ENCODE measurements around the gene HSPA1A. TPM values are rescaled to one million over a fixed set of nuclear protein-coding genes. Genes with fewer than 3 reads are reported as not detected.
"Not testable (repeated sequence)": the region's sequence is repeated elsewhere in the genome, so short reads cannot be mapped to it uniquely, and the experiment has no call there.

Gene HSPA1A
- total RNA-seq, 1 experiment from 2014 or later, result 20.3 TPM

DNA sequence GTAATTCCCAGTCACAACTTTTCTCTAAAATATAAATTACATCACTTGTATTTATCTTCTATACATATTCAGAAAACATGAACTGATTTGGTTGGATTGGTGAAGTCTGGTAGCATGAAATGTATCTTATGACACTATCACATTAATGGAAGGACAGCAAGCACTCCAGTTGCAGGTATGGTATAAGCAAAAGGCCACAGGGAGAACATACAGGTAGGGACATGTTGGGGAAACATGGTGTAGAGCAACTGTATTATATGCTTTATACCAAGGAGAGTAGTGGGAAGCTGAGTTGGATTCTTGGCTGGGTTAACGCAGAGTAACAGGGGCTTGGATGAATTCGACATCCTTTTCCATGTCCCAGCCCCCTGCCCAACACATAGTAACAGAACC lies 18.4 kb upstream of the HSPA1A start:
- Mint-ChIP-seq H3K27ac (ENCODE audit: low read depth, unreplicated experiment) (no peak overlapping the region), H3K9me3 (ENCODE audit: unreplicated experiment) (no peaks in the 10 kb centered on the region), H3K27me3 (ENCODE audit: insufficient read depth, unreplicated experiment) (no peaks in the 10 kb centered on the region), H3K4me3 (ENCODE audit: unreplicated experiment) (no peak overlapping the region), H3K36me3 (ENCODE audit: insufficient read depth, unreplicated experiment) (peaks cover 57% of the 10 kb centered on the region), H3K4me1 (ENCODE audit: insufficient read depth, unreplicated experiment) (peaks cover 16% of the 10 kb centered on the region)
- TF ChIP-seq, protein P1, sequence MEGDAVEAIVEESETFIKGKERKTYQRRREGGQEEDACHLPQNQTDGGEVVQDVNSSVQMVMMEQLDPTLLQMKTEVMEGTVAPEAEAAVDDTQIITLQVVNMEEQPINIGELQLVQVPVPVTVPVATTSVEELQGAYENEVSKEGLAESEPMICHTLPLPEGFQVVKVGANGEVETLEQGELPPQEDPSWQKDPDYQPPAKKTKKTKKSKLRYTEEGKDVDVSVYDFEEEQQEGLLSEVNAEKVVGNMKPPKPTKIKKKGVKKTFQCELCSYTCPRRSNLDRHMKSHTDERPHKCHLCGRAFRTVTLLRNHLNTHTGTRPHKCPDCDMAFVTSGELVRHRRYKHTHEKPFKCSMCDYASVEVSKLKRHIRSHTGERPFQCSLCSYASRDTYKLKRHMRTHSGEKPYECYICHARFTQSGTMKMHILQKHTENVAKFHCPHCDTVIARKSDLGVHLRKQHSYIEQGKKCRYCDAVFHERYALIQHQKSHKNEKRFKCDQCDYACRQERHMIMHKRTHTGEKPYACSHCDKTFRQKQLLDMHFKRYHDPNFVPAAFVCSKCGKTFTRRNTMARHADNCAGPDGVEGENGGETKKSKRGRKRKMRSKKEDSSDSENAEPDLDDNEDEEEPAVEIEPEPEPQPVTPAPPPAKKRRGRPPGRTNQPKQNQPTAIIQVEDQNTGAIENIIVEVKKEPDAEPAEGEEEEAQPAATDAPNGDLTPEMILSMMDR (IDR thresholded peaks at IDR 0.05; ENCODE audit: unreplicated experiment), result no peak
- POLR2A ChIA-PET, result interaction anchor here (1.6 to 3.2 kb wide), 11 partner anchors 9 to 94 kb away, joined by 4 to 79 read pairs (median 19); partner anchors contain the start of genes ABHD16A, DDAH2, HSPA1A and HSPA1B
- intact Hi-C loops (cut with micrococcal nuclease), result loop anchor here (2.0 kb wide), 1 partner anchor 18 kb away; the partner anchor contains the start of genes HSPA1A and HSPA1L
- CTCF ChIA-PET, result interaction anchor here (1.3 to 2.8 kb wide), 3 partner anchors 9 to 67 kb away, joined by 3 to 22 read pairs (median 6); partner anchors contain the start of genes DDAH2 and LSM2
- no peak for DNase-seq (ENCODE audit: unreplicated experiment)
- no TSS peak for BruUV-seq (replicated peaks)

- intact Hi-C loops (cut with micrococcal nuclease), result loop anchor here (2.0 kb wide), 1 partner anchor 17 kb away; the partner anchor contains the start of genes HSPA1A and HSPA1L
These were observed 17.8 kb upstream of the HSPA1A start for GRCh38 chr6:31797588-31797987.

DNA sequence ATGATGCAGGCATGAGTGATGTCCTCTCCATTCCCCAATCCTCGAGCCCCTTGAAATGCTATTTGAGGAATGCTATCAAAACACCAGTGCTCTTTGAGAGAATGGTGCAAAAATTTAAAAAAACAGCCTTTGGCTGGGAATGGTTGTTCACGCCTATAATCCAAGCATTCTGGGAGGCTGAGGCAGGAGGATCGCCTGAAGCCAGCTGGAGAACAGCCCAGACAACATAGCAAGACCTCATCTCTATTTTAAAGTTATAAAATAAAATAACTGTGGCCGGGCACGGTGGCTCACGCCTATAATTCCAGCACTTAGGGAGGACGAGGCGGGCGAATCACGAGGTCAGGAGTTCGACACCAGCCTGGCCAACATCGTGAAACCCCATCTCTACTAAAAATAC lies 15.6 kb upstream of the HSPA1A start:
- Mint-ChIP-seq H3K4me3 (ENCODE audit: unreplicated experiment) (no peak overlapping the region), H3K27ac (ENCODE audit: low read depth, unreplicated experiment) (no peak overlapping the region), H3K4me1 (ENCODE audit: insufficient read depth, unreplicated experiment) (no peaks in the 10 kb centered on the region), H3K9me3 (ENCODE audit: unreplicated experiment) (no peaks in the 10 kb centered on the region), H3K36me3 (ENCODE audit: insufficient read depth, unreplicated experiment) (peaks cover 57% of the 10 kb centered on the region), H3K27me3 (ENCODE audit: insufficient read depth, unreplicated experiment) (no peaks in the 10 kb centered on the region)
- ChIA-PET POLR2A (interaction anchor here (0.9 to 2.7 kb wide), 5 partner anchors 16 to 27 kb away, joined by 3 to 15 read pairs (median 6); partner anchors contain the start of genes HSPA1A, HSPA1B and HSPA1L), CTCF (interaction anchor here (0.6 kb wide), 2 partner anchors 244 to 303 kb away, joined by 3 read pairs; no protein-coding TSS in a partner anchor)
- no TSS peak for BruUV-seq (replicated peaks)
- intact Hi-C loops (cut with micrococcal nuclease), result no loop called here
- TF ChIP-seq, protein P1 (IDR thresholded peaks at IDR 0.05; ENCODE audit: unreplicated experiment), result no peak
- DNase-seq (ENCODE audit: unreplicated experiment), result no peak

More at GRCh38 chr6:31797588-31797987, 17.8 kb upstream of the HSPA1A start:
- Mint-ChIP-seq H3K4me1 (ENCODE audit: insufficient read depth, unreplicated experiment) (peaks cover 10% of the 10 kb centered on the region), H3K36me3 (ENCODE audit: insufficient read depth, unreplicated experiment) (peaks cover 56% of the 10 kb centered on the region), H3K27ac (ENCODE audit: low read depth, unreplicated experiment) (no peak overlapping the region), H3K9me3 (ENCODE audit: unreplicated experiment) (no peaks in the 10 kb centered on the region), H3K4me3 (ENCODE audit: unreplicated experiment) (no peak overlapping the region), H3K27me3 (ENCODE audit: insufficient read depth, unreplicated experiment) (no peaks in the 10 kb centered on the region)
- CTCF ChIA-PET, result interaction anchor here (2.2 to 2.8 kb wide), 2 partner anchors 9 to 16 kb away, joined by 6 to 22 read pairs; partner anchors contain the start of gene LSM2
- no peak for DNase-seq (ENCODE audit: unreplicated experiment)
- POLR2A ChIA-PET, result interaction anchor here (1.6 to 2.7 kb wide), 2 partner anchors 9 to 29 kb away, joined by 7 to 15 read pairs; partner anchors contain the start of genes HSPA1B and LSM2
- no TSS peak for BruUV-seq (replicated peaks)
- TF ChIP-seq, protein P1 (IDR thresholded peaks at IDR 0.05; ENCODE audit: unreplicated experiment), result no peak

GRCh38 chr6:31801031-31801927 lies 14.1 kb upstream of the HSPA1A start:
- H3K4me1 Mint-ChIP-seq (ENCODE audit: insufficient read depth, unreplicated experiment); DNase-seq (ENCODE audit: unreplicated experiment); intact Hi-C loops (cut with micrococcal nuclease); H3K9me3 Mint-ChIP-seq (ENCODE audit: unreplicated experiment); H3K27ac Mint-ChIP-seq (ENCODE audit: low read depth, unreplicated experiment); BruUV-seq (replicated peaks); H3K4me3 Mint-ChIP-seq (ENCODE audit: unreplicated experiment); H3K27me3 Mint-ChIP-seq (ENCODE audit: insufficient read depth, unreplicated experiment): not testable (repeated sequence)
- ChIA-PET CTCF (interaction anchor here (0.6 to 0.7 kb wide), 2 partner anchors 10 to 121 kb away, joined by 3 read pairs; no protein-coding TSS in a partner anchor), POLR2A (interaction anchor here (0.9 to 1.3 kb wide), 2 partner anchors 26 to 33 kb away, joined by 4 to 5 read pairs; partner anchors contain the start of gene HSPA1B)
- peaks cover 57% of the 10 kb centered on the region for H3K36me3 Mint-ChIP-seq (ENCODE audit: insufficient read depth, unreplicated experiment)

Data from MCF 10A (cell line).